HG03520 (cell line): ENCODE measurements around the gene U2AF1.
"Not testable (repeated sequence)": the region's sequence is repeated elsewhere in the genome, so short reads cannot be mapped to it uniquely, and the experiment has no call there.

ENCODE experiments used
- ATAC-seq: cut with Tn5 transposase; IDR thresholded peaks from one replicate; pipeline ENCODE4 v1.9.1; 2021; ENCODE audit warnings: mild to moderate bottlenecking, moderate library complexity; ENCODE audit not compliant: unreplicated experiment

Gene U2AF1, protein sequence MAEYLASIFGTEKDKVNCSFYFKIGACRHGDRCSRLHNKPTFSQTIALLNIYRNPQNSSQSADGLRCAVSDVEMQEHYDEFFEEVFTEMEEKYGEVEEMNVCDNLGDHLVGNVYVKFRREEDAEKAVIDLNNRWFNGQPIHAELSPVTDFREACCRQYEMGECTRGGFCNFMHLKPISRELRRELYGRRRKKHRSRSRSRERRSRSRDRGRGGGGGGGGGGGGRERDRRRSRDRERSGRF

DNA sequence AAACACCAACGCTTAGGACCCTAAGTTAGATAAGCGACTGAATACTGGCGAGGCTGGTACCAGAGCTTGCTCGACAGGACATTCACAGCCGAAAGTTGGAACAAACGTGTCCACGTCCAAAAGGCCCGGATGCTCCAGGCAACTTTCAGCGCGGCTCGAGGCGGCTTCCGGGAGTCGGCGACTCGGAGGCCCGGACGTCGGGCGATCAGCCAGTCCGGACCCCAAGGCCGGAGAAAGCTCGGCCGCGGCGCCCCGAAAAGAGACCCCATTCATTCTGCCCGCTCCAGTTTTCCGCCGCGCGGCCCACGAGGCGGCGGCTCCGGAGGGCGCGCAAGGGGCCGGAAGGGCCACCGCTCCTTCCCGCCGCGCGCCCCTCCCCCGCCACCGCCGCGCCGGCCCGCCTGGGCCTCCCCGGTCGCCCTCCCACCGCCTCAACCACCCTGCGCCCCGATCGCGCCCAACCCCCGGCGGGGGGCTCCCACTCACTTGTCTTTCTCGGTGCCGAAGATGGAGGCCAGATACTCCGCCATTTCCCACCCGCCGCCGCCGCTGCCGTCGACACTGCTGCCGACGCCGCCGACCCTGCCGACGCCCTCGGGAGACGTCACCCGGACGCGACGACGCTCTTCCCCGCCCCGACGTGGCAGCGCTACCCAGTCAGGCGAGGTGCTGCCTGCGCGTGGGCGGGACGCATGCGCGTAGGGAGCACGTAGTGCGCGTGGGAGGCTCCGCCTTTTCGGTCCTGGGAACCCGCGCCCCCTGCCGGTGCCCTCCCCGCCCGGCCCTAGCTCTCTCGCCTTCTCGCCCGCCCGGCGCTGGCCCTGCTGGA is at the start of gene U2AF1:
Gene U2AF1, minus strand, starts transcription at position 606 of the 829 bp plus-strand sequence. Its CDS starts 76 bp downstream, at position 530.
- ATAC-seq: peak; percentile 75

DNA sequence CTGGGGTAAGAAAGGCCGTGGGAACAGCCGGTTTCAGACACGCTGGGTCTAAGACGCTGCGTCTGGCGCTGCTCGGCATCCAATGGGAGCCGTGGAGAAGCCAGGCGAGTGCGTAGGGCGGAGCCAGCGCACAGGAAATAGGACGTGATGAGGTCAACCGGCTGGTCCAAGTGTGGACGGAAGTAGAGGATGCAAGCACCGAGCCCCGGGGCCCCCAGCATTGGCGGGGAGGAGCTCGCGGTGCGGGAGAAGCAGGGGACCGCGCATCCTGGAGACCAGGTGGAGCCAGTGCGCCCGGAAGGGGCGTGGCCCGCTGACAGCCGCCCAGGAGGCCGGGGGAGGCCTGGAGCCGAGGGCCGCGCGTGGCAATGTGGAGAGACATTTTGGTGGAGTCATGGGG is 46.2 kb upstream of the U2AF1 start:
- not testable (repeated sequence) for ATAC-seq

DNA sequence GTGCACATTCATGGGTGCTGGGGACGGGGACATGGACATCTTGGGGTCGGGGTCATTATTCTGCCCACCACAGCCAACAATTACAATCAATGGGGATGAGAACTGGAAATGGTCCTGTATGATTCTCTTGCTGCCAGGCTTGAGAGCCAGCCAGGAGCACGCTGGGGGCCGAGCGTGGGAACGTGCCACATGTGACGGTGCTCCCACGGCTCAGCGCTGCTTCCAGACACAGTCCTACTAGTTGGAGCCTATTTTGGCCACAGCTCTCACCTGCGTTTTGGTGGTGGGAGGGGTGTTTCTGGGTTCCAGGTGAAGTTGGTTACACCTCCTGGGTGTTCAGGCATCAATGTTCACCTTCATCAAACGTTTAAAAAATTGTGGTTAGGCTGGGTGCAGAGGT is 42.0 kb upstream of the U2AF1 start:
- not testable (repeated sequence) for ATAC-seq

DNA sequence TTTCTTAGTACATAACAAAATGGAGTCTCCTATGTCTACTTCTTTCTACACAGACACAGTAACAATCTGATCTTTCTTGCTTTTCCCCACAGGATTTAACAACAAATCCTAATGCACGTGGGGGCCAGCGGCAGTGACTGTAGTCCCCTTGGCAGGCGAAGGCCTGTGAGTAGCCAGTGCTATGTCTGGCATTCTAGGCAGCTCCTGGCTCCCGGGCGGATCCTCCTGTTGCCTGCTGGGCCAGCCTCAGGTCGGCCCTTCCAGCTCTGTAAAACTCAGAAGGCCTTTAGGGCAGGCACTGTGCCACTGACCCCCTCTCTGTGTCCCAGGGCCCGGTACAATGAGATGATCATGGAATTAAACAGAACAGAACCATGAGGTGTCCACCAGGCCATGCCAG is 40.6 kb upstream of the U2AF1 start:
- not testable (repeated sequence) for ATAC-seq

DNA sequence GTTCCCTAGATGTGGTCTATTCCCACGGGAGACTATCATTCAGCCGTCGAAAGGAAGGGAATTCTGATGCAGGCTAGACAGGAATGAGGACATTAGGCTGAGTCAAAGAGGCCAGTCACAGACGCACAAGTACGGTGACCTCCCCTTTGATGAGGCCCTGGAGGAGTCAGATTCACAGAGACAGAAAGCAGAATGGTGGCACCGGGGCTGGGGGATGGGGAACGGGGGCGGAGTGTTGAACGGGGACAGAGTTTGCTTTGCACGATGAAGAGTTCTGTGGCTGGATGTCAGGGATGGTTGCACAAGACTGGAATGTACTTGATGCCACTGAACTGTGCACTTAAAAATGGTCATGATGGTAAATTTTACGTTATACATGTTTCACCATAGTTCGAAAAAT is 39.3 kb upstream of the U2AF1 start:
- ATAC-seq: not testable (repeated sequence)

DNA sequence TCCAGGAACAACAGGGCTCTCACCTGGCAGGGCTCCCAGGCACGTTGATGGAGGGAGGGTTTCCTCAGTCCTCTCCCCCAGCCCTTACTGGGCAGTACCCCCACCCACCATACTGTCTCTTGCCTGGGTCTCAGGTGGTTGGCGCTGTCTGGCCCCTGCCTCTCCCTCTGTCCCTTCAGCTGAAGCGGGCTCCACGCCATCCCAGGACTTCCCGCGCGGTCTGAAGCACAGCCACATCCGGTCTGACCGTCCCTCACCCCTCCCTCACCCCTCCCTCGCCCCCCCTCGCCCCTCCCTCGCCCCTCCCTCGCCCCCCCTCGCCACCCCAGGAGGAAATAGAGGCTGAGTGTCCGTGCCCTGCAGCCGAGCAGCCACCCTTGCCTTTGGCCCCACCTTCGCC is 34.0 kb upstream of the U2AF1 start:
- ATAC-seq: not testable (repeated sequence)

DNA sequence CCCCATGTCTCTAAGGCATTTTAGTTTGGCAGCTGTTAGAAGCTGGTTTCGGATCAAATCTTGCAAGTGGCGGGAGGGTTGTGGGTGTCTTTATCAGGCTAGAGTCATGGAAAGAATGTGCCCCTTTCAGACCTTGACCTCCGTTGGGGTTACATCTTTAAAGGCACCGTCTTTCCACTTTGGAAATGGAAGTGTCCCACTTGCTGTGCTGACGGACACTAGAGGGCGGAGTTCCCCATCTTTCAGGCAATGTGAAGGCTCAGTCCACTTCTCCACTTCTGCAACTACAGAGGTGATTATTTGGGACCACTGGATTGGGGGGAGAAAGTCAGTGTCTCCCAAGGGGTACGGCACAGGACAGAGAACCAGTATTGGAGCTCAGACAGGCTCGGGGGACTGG is 31.6 kb upstream of the U2AF1 start:
- not testable (repeated sequence) for ATAC-seq

DNA sequence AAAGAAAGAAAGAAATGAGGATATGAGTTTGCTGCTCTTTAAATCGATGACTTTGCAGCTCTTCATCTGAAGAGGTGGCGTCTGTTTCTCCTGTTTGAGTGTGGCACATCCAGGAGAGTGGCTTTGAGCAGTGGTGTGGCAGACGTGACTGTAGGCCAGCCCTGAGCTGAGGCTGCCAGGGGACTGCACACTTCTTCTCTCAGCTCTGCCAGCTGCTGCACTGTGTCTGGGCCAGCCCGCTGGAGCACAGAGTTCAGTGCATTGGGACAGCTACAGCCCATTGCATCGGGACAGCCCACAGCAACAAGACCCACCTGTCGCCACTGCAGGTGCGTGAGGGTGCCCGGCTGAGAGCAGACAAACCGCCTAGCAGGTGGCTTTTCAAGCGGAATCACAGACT is 27.1 kb upstream of the U2AF1 start:
- not testable (repeated sequence) for ATAC-seq

DNA sequence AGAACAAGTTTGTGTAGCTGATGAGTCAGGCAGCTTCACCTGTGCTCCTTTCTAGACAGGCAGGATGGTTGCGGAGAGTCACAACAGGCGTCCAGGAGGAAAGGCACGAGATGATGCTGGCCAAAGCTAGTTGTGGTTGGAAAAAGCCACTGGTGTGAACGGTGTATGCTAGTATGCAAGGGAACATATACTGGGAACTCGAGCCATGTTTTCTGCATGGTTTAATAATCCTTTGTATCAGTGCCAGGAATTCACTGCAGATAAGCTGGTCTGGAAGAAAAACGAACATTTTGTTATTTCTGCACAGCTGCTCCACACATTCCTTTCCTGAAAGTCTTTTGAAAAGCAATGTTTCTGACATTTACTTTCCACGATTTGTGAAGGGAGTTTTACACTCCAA is 22.7 kb upstream of the U2AF1 start:
- not testable (repeated sequence) for ATAC-seq

DNA sequence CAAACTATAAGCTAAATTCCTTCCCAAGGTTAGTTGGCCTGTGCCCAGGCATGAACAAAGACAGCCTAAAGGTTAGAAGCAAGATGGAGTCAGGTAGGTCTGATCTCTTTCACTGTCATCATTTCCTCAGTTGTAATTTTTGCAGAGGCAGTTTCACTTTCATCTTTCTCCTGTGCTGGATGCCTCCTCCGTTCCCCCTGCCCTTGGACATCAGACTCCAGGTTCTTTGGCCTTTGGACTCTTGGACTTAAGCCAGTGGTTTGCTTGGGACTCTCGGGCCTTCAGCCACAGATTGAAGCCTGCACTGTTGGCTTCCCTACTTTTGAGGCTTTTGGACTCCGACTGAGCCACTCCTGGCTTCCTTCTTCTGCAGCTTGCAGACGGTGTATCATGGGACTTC is 8.6 kb upstream of the U2AF1 start:
- not testable (repeated sequence) for ATAC-seq

DNA sequence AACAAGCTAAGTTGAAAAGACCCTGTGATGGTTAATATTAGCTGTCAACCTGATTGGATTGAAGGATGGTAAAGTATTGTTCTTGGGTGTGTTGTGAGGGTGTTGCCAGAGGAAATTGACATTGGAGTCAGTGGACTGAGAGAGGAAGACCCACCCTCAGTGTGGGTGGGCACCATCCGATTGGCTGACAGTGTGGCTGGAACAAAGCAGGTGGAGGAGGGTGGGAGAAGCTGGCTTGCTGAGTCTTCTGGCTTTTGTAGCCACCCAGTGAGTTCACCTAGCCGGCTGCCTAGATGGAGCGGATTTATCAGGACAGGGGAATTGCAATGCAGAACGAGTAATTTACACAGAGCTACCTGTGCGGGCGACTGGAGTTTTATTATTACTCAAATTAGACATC is 7.1 kb upstream of the U2AF1 start:
- ATAC-seq: not testable (repeated sequence)

DNA sequence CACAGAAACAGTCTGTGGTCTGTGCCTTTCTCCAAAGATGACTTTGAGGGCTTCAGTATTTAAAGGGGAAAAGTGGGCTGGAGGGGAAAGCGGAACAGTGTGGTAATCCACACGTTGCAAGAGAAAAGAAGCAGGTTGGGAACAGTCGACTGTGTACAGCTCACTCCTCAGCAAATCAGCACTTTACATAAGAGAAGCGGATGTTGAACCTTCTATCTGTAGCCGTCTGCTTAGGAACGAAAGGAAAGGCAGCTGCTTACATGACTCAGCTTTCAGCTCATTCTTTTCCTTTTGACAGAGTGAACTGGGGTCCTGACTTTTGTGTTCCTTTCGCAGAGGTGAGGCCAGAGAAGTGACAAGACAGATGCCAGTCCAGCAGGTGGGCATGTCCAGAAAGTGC is 1.6 kb upstream of the U2AF1 start:
- ATAC-seq: not testable (repeated sequence)

DNA sequence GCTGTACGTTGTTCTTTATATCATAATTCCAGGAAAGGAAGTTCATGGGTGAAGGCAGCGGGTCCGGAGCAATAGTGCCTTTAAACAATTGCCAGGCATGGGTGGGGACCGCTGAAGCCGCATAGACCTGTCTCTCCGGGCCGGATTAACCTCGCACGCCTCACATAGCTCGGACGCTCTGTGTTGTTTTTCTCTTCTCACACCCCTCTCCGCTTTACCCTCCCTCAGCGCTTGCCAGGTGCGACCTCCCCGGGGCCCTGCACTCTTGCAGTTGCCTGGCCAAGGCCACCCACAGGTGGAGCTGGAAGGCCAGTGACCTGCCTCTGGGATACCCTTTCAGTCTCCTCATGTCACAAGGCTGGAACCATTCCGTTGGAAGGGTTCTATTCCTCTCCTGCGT is 807 bp upstream of the U2AF1 start:
- ATAC-seq: not testable (repeated sequence)

DNA sequence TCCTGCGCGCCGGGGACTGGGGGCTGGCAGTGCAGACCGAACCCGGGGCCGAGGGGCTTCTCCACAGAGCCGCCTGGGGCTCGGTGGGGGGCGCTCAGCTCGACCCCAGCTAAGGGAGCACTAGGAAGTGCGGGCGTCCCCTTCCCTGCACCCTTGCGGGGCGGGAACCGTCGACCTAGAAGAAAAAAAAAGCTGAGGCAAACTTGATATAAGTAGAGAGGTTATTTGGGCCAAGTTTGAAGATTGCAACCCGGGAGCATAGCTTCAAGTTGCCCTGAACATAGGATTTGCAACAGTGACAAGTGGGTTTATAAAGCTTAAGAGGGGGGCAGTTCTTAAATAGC is 396 bp upstream of the U2AF1 start:
- ATAC-seq: not testable (repeated sequence)

DNA sequence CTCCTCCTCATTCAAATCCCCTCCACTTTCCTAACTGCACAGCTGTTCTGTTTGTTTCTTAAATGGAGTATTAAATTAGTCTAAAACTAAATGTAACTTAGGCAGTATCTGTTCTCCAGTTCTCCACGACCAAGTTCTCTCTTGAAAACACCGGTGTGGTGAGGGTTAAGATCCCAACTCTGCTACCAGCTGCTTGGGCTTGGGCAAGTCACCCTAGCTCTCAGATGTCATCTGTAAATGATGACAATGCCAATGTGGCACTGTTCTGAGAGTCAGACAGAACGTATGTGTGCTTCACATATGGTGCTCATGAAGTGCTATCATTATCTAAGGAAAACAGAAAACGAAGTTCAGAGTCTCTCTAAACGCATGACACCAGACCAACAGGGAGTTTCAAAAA is 2.7 kb downstream of the U2AF1 start:
- not testable (repeated sequence) for ATAC-seq

DNA sequence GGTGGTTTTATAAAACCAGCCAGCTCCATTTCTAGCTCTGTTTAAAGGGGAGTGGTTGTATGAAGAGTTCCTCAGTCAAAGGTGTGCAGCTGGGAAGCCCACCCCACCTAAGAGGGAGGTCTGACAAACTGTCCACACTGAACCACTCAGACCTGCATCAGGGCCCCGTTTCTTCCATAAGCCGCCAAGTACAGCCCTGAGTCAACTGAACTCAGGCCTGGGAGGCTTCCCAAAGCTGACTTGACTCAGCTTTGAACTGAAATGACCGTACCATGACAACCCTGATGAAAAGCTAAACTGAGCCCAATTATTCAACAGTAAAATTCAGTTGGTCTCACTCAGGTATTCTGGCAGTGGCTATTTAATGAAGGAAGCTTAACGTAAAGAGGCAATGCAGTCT is 5.1 kb downstream of the U2AF1 start:
- not testable (repeated sequence) for ATAC-seq

DNA sequence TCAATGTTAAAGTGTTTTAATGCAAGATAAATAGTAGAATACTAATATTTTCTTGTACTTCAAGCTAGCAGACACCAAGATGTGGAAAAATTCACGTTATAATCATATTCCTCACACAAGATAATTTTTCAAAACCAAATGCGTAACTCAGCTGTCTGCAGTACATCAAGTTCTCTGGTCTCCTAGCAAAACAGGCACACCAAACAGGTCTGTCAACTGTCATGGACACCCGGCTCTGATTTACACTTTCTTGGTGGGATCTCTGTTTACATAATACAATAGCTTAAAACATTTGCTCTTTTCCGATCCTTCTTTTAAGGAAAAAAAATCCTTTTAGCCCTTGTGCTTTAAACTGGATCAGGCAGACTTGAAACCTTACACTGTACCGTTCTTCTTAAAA is 5.7 kb downstream of the U2AF1 start:
- not testable (repeated sequence) for ATAC-seq

DNA sequence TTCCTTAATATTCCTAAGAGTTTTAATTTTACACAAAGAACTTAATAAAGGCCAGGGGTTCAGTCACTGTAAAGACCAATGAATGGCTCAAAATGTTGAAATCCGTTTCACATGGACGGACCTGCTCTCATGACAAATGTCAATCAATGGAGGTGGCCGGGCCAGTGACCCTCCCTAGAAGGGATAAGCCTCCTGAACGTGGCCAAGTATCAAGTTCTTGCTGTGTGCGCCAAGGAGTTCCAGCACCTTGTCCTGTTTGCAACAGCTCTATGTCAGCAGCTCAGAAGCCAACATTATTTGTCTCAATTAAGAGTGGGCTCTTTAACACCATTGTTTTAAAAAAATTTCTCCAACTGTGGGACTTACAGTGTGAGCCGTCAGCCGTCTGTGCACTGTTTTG is 6.4 kb downstream of the U2AF1 start:
- not testable (repeated sequence) for ATAC-seq

DNA sequence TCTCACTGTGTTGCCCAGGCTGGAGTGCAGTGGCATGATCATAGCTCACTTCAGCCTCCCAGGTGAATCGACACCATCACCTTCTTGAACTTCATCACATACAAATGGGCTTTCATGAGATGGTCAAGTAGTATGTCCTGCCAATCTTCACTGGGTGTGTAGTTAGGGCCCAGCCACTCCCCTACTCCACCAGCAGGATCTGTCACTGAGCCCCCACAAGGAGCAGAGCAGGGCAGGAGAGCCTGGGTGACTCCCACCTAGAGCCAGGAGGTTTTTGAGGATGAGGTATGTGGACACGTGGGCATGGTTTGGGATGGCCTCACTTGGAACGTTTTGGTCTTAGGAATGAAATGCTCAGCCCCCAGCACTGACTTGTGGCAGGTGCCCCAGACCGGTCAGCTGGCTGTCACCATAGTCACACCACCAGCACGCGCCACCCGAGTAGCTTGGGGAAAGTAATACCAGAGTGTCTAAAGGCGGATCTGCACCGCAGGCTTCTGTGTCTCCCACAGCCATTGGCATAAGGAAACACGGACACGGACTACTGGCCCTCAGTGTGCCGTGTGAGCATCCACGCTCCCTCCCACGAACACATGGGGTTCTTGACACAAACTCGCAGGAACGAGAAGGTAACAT is 15.3 kb downstream of the U2AF1 start:
- not testable (repeated sequence) for ATAC-seq

DNA sequence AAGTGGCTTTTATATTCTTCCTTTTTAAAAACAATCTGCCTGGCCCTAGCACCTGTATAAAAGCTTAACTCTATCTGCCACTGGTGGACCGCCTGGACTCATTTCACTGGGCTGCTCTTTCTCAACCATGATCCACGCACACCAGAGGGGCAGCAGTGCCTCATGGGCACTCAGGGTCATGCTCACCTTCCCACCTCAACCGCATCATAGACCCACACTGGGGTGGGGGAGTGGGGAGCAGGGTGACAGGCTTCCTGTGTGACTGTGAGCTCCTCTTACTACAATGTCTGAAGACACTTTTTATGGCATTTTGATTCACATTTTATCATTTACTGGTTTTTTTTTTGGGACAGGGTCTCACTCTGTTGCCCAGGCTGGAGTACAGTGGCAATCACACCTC is 16.4 kb downstream of the U2AF1 start:
- not testable (repeated sequence) for ATAC-seq

DNA sequence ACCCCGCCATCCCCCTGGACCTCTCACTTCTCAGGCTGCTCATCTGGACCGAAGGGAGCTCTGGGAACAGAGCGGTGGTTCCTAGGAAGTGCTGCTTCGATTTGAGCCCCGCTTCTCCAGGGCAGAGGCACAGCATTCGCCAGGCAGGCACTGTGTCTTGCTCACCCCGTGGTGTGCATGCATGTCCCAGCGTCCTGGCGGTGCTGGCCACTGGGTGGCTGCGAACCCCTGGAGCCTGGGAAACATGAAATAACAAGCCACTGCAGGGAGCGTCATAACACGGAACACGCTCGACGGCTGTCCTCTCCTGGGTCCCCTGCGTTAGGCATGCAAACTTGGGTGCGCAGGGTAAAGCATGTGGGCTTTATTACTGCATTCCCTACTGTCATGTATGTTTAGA is 17.9 kb downstream of the U2AF1 start:
- not testable (repeated sequence) for ATAC-seq
